Spleen (tissue), 11 donors: Measurements from ENCODE around the gene HMGCR. TPM values are rescaled to one million over a fixed set of nuclear protein-coding genes. Genes with fewer than 3 reads are reported as not detected.

Experiments used
- DNase-seq: peaks from one replicate; pipeline ENCODE4 v3.0.0-alpha.2; 2020
- H3K27ac ChIP-seq, 8 donors: fragments of 200-600 bp; sonication (generic) in 7 of 8; 1 replicate in 4 of 8; 2 replicates in 4 of 8; pipeline versions ENCODE4 v1.5.0 to v1.8.0; 2016 to 2021; ENCODE audit warnings: inconsistent platforms in 4 of 8, mild to moderate bottlenecking in 4 of 8, moderate library complexity in 1 of 8
- H3K27me3 ChIP-seq, 7 donors: fragments of 200-600 bp; sonication (generic) in 6 of 7; replicated peaks in 1 of 7; 1 replicate in 4 of 7; 2 replicates in 3 of 7; pipeline versions ENCODE4 v1.5.0 to v1.8.0; 2016 to 2021; ENCODE audit warnings: inconsistent platforms in 3 of 7, mild to moderate bottlenecking in 1 of 7
- H3K36me3 ChIP-seq, 6 donors: fragments of 200-600 bp; sonication (generic) in 5 of 6; 1 replicate in 4 of 6; 2 replicates in 2 of 6; pipeline versions ENCODE4 v1.5.0 to v1.8.0; 2016 to 2021; ENCODE audit warnings: inconsistent platforms in 2 of 6
- H3K4me1 ChIP-seq, 6 donors: fragments of 200-600 bp; sonication (generic) in 5 of 6; 1 replicate in 3 of 6; 2 replicates in 3 of 6; pipeline versions ENCODE4 v1.5.0 to v1.8.0; 2016 to 2021; ENCODE audit warnings: inconsistent platforms in 3 of 6
- H3K4me3 ChIP-seq, 8 donors: fragments of 200-600 bp; sonication (generic) in 7 of 8; 1 replicate in 4 of 8; 2 replicates in 4 of 8; pipeline versions ENCODE4 v1.5.0 to v1.8.0; 2016 to 2021; ENCODE audit warnings: inconsistent platforms in 4 of 8, mild to moderate bottlenecking in 4 of 8, moderate library complexity in 2 of 8
- H3K9me3 ChIP-seq, 8 donors: fragments of 200-600 bp; sonication (generic) in 7 of 8; 1 replicate in 4 of 8; 2 replicates in 4 of 8; pipeline versions ENCODE4 v1.5.0 to v1.8.0; 2016 to 2021; ENCODE audit warnings: inconsistent platforms in 4 of 8
- CTCF ChIP-seq, 11 experiments: fragments of 200-600 bp in 7 of 11; fragments of 450-650 bp in 4 of 11; sonication (generic) in 4 of 11; IDR thresholded peaks in 8 of 11; conservative IDR thresholded peaks in 3 of 11; 1 replicate in 7 of 11; 2 replicates in 4 of 11; pipeline versions ENCODE4 v1.4.0 to v1.8.0; 2016 to 2021; ENCODE audit warnings: antibody characterized with exemption in 11 of 11, inconsistent platforms in 4 of 11, mild to moderate bottlenecking in 1 of 11
- POLR2A ChIP-seq, 3 donors: fragments of 450-650 bp; IDR thresholded peaks; one replicate each; pipeline ENCODE4 v1.5.1; 2017; ENCODE audit warnings: antibody characterized with exemption in 3 of 3, mild to moderate bottlenecking in 1 of 3
- POLR2AphosphoS5 ChIP-seq, 3 donors: sonication (generic); formaldehyde crosslinking; IDR thresholded peaks; one replicate each; pipeline ENCODE4 v1.5.1; 2017; ENCODE audit warnings: antibody characterized with exemption in 3 of 3
- WGBS, 5 donors: extraction: QIAGEN DNeasy Blood & Tissue Kit in 3 of 5; methylation state at CpG; one replicate each; pipeline versions ENCODE4 v1.1.5 to v1.1.7; 2013 to 2018; 5-methylcytosine and 5-hydroxymethylcytosine counted together
- intact Hi-C: fragments of 100-400 bp; cut with DNase I; formaldehyde crosslinking; loops from one replicate; pipeline ENCODE4 v1.15.0; 2023; ENCODE audit warnings: low total_unique reads
- polyA plus RNA-seq, 3 donors: library from polyadenylated mRNA; stranded (reverse); fragments of 200-250 nt; gene quantifications; one replicate each; pipeline ENCODE4 v1.2.1, GENCODE V29; 2013
- total RNA-seq, 7 donors: library from RNA; depleted of rRNA in 3 of 7; stranded (reverse); fragments of >200 nt in 3 of 7; fragmentation: NEBNext Ultra II Directional in 4 of 7; extraction: Animal tissue kit (Norgen Biotek cat#: 25700) in 4 of 7; gene quantifications; one replicate each; pipeline versions ENCODE4 v1.1.0 to v1.2.1, GENCODE V29; 2016 to 2021
- donor health status: healthy with polysubstance abuse.
- donor health status: DM: no; HTN: no; CAD: no; lungs with moderate emphysema.
- donor health status: DM: no; HTN: no; CAD: no.
- donor health status: Bipolar disorder and iron deficiency.
- donor health status: healthy.
- donor health status: DM: no; HTN: no; CAD: no.
- donor health status: DM: yes; HTN: yes; CAD: no.

HMGCR gene
- total and polyA plus RNA-seq, 10 donors = 5.3 to 54.7 (median 35.7) TPM

- Histone ChIP-seq H3K4me1 (peaks cover 13 to 43% (median 27%) of the 10 kb centered on the region in 6 donors), H3K9me3 (no peaks in the 10 kb centered on the region), H3K36me3 (no peaks in the 10 kb centered on the region), H3K4me3 (peak overlapping the region; percentile 74 to 97 (median 85)), H3K27me3 (no peaks in the 10 kb centered on the region), H3K27ac (peak overlapping the region; percentile 69 to 97 (median 94))
- TF ChIP-seq CTCF (IDR thresholded peaks at IDR 0.05 in 8 of 11, conservative IDR thresholded peaks at IDR 0.05 in 3 of 11) (peak in 8 of 11 experiments; percentile 13 to 51 (median 33)), POLR2AphosphoS5 (IDR thresholded peaks at IDR 0.05) (no peak), POLR2A (IDR thresholded peaks at IDR 0.05) (peak in 1 of 3 donors; percentile 16)
- intact Hi-C loops = loop anchor here (10.0 kb wide), 1 partner anchor 91 kb away; no protein-coding TSS in a partner anchor
- whole genome bisulfite sequencing, 5 donors = 16 to 19% (median 18%) methylated on average over 12 of the region's 12 CpGs
- no peak for DNase-seq
These were observed 937 bp upstream of the HMGCR start for GRCh38 chr5:75335952-75336614.

- DNase-seq = no peak
- intact Hi-C loops = loop anchor here (10.0 kb wide), 1 partner anchor 93 kb away; no protein-coding TSS in a partner anchor
These were observed 474 bp downstream of the HMGCR start for GRCh38 chr5:75337366-75338021.

GRCh38 chr5:75338408-75338807, 1.4 kb downstream of the HMGCR start:
- Histone ChIP-seq H3K9me3 (no peaks in the 10 kb centered on the region), H3K27me3 (no peaks in the 10 kb centered on the region), H3K4me1 (peaks cover 13 to 61% (median 31%) of the 10 kb centered on the region in 6 donors), H3K36me3 (peaks cover 0 to 11% (median 0%) of the 10 kb centered on the region in 6 donors), H3K27ac (no peak overlapping the region), H3K4me3 (peak overlapping the region in 7 of 8 donors; percentile 74 to 97 (median 86))
- intact Hi-C loops = loop anchor here (10.0 kb wide), 1 partner anchor 94 kb away; no protein-coding TSS in a partner anchor
- no peak for DNase-seq
- 77 to 85% (median 84%) methylated on average over 2 of the region's 2 CpGs for WGBS, 5 donors
- TF ChIP-seq CTCF (IDR thresholded peaks at IDR 0.05 in 8 of 11, conservative IDR thresholded peaks at IDR 0.05 in 3 of 11) = no peak
- no peak for TF ChIP-seq POLR2AphosphoS5 (IDR thresholded peaks at IDR 0.05)
- no peak for TF ChIP-seq POLR2A (IDR thresholded peaks at IDR 0.05)

More at GRCh38 chr5:75337366-75338021, 474 bp downstream of the HMGCR start:
- TF ChIP-seq POLR2A (IDR thresholded peaks at IDR 0.05) (peak in 1 of 3 donors; percentile 3), POLR2AphosphoS5 (IDR thresholded peaks at IDR 0.05) (no peak)
- H3K27me3 ChIP-seq = no peaks in the 10 kb centered on the region
- WGBS, 5 donors = 0 to 1% (median 0%) methylated on average over 26 to 50 of the region's 50 CpGs
- H3K4me3 ChIP-seq = peak overlapping the region; percentile 74 to 97 (median 85)
- no peaks in the 10 kb centered on the region for H3K9me3 ChIP-seq
- H3K27ac ChIP-seq = peak overlapping the region; percentile 71 to 97 (median 94)
- H3K4me1 ChIP-seq = peaks cover 13 to 57% (median 31%) of the 10 kb centered on the region in 6 donors
- H3K36me3 ChIP-seq = peaks cover 0 to 1% (median 0%) of the 10 kb centered on the region in 6 donors

GRCh38 chr5:75340714-75341478, 3.9 kb downstream of the HMGCR start:
- intact Hi-C loops = no loop called here

More at GRCh38 chr5:75340714-75341478, 3.9 kb downstream of the HMGCR start:
- no peak overlapping the region for H3K4me3 ChIP-seq
- H3K4me1 ChIP-seq = peaks cover 13 to 56% (median 30%) of the 10 kb centered on the region in 6 donors
- H3K9me3 ChIP-seq = no peaks in the 10 kb centered on the region
- H3K36me3 ChIP-seq = peaks cover 0 to 35% (median 16%) of the 10 kb centered on the region in 6 donors
- DNase-seq = no peak
- TF ChIP-seq POLR2AphosphoS5 (IDR thresholded peaks at IDR 0.05) (no peak), CTCF (IDR thresholded peaks at IDR 0.05 in 8 of 11, conservative IDR thresholded peaks at IDR 0.05 in 3 of 11) (no peak), POLR2A (IDR thresholded peaks at IDR 0.05) (no peak)
- H3K27ac ChIP-seq = no peak overlapping the region
- H3K27me3 ChIP-seq = no peaks in the 10 kb centered on the region
- WGBS, 5 donors = 78 to 87% (median 80%) methylated on average over 3 of the region's 3 CpGs
